GM21526 (cell line): ENCODE results near the gene RNASEH2B.

Experiments
- ATAC-seq: cut with Tn5 transposase; IDR thresholded peaks from one replicate; pipeline ENCODE4 v1.9.1; 2021; ENCODE audit warnings: moderate library complexity; ENCODE audit not compliant: unreplicated experiment, low FRiP score

Gene RNASEH2B, protein sequence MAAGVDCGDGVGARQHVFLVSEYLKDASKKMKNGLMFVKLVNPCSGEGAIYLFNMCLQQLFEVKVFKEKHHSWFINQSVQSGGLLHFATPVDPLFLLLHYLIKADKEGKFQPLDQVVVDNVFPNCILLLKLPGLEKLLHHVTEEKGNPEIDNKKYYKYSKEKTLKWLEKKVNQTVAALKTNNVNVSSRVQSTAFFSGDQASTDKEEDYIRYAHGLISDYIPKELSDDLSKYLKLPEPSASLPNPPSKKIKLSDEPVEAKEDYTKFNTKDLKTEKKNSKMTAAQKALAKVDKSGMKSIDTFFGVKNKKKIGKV

DNA sequence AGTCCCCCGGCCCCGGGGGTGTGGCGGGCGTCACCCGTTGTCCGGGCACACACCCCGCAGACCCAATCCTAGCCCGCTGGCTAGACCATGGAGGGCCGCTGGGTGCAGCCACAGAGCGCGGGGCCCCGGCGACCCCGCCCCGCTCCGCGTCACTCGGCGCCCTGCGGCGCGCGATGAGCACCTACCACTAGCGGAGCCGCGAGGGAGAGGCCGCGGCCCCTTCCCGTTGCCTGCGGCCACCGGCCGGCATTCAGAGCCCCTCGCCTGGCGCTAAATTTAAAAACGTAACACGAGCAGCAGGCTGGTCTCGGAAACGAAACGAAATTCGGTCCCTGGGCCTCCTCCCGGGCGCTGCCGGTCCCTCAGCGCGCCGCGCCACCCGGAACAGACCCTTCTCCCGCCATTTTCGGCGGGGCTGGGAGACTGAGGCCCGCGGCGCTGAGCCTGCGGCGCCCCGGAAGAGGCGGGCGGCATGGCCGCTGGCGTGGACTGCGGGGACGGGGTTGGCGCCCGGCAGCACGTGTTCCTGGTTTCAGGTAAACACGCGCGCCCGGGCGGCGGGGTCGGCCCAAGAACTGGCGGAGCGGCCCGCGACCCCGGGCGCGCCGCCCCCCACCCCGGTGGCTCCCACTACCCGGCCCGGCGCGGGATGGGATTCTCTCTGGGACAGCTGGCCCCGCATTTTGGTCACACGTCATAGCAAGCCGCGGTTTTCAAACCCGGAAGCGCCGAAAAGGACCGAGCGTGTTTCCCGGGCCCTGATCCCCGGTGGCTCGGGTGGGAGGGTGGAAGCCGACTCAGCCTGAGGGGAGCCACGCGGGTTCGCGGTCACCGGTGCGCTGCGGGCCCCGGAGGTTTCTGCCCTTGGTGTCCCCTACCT, at the start of gene RNASEH2B:
Gene RNASEH2B, plus strand, starts transcription at position 187 of the 880 bp plus-strand sequence. Its CDS starts 286 bp downstream, at position 473.
- peak; percentile 65 for ATAC-seq

DNA sequence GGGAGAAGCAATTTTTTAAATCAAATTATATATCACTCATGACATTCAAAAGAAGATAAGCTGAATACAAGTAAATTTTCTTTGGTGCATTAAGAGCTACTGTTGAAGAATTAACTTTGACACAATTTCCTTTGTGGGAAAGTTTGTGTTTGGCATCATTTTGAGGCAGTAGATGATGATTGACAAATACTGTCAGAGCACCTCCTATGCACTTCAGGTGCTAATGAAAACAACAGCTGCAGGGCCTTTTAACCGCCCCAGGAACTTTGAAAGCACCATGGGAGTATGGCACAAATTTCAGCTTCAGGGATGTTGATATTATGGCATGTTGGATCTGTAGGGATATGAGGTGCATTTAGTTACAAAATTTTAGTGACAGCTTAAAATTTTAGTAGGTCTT, 45.1 kb upstream of the RNASEH2B start:
- ATAC-seq, result no peak

DNA sequence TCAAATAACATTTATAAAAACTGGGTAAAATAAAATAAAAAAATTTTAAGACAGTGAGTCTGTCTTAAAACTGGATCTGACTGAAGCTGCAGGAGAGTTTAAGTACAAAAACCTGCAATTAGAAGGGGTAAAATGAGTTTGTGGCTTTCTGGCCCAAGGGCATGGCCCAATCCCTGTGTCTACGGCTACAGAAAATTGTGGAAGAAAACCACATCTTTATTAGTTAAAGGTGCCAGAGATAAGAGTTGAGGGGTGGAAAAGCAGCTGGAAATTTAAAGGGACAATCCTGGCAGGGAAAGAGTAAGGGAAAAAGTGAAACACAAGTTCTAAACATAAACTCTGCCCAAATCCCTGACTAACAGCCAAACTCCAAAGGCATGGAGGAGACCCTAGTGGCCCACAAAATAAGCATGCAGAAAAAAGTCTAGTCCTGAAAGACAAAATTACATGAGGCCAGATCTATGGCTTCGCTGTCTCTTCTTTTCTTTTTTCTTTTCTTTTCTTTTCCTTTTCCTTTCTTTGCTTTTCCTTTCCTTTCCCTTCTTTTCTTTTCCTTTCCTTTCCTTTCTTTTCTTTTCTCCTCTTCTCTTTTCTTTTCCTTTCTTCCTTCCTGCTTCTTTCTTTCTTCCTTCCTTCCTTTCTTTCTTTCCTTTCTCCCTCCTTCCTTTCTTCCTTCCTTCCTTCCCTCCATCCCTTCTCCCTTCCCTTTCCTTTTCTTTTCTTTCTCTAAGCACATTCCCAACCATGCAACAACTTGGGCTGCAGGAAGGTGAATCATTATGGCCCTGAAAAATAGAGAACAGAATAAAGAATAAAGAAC, 42.6 kb upstream of the RNASEH2B start:
- ATAC-seq, result no peak

DNA sequence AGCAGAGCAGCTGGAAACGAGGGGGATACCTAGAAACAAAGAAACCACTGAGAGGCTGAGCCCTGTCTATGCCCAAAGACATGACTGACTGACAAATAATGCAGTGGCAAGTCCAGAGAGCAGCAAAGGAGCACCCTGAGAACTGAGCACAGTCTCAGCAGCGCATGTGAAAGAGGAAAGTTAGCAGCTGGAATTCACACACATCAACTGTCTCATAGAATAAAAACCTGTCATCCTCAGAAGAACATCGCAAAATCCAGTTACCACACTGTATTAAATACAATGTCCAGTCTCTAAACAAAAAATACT, 42.0 kb upstream of the RNASEH2B start:
- ATAC-seq, result no peak

DNA sequence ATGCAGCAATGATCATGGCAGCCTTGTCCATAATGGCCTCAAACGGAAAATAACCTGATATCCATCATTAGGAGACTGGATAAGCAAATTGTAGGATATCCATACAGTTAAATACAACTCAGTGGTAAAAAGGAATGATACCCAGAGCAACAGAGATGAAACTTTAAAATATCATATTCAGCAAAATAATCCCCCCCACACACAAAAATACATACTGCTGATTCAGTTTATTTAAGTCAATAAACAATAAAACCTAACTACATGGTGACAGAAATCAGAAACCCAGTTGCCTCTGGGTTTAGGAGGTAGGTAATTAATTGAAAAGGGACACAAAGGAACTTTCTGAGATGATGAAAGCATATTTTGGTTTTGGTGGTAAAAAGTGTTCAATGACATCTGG, 38.2 kb upstream of the RNASEH2B start:
- no peak for ATAC-seq

DNA sequence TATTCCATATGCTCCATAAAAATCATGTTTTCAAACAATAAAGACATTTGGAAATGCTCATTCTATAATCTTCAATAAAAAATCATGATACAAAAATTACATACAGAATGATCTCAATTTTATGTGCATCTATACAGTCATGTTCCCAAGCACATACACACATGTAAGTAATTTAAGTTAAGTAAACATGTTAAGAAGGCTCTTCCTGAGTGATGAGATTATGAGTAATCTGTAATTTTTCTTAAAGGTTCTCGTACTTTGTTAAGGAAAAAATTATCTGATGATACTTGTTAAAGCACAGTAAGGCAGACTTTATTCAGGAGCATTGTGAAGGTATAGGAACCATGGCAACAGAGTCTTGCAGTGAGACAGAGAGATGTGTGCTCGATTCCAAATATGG, 36.1 kb upstream of the RNASEH2B start:
- ATAC-seq, result no peak

DNA sequence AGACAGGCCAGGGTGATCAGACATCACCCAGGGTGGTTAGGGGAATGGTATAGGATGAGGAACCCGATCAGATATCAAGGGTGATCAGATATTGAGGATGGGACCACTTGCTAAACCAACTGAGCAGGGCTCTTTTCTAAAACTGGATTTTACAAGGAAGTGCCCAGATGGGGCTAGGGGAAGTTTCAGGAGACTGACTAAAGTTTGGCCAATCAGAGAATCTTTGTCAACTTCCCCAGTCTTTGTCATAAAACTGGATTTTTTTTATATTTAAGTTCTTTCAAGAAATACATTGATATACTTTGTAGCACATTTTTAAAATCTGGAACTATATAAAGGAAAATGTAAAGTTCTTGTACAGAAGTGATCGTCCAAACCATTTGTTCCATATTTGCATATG, 35.6 kb upstream of the RNASEH2B start:
- ATAC-seq, result no peak

DNA sequence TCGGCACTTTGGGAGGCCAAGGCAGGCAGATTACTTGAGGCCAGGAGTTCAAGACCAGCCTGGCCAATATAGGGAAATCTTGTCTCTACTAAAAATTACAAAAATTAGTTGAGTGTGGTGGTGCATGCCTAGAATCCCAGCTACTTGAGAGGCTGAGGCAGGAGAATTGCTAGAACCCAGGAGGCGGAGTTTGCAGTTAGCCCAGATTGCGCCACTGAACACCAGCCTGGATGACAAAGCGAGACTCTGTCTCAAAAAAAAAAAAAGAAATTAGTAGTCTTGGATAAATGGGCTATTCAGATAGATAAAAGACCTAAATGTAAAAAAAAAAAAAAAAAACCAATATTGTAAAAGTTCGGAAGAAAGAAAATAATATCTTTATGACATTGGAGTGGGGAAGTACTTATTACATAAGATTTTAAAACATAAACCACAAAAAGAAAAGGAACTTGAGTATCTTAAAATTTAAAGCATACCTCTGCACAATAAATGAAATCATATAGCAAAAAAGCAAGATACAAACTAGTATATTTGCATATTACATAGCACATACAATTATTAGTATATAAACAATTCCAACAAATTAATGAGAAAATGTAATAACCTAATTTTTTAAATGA, 26.7 kb upstream of the RNASEH2B start:
- ATAC-seq, result no peak

DNA sequence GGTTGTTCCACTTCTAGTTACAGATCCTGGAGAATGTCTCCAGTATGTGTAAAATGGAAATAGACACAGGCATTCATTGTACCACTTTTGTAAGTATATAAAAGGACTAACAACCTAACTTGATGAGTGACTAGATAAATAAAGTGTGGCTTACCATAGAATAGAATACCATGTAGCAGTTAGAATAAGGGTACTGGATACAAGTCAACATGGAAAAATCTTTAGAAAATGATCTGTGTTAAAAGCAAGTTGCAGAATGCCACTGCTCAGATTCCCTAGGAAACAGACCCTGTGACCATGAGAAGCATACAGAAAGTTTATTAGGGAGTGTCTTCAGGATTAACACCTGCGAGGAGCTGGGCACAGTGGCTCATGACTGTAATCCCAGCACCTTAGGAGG, 25.9 kb upstream of the RNASEH2B start:
- no peak for ATAC-seq

DNA sequence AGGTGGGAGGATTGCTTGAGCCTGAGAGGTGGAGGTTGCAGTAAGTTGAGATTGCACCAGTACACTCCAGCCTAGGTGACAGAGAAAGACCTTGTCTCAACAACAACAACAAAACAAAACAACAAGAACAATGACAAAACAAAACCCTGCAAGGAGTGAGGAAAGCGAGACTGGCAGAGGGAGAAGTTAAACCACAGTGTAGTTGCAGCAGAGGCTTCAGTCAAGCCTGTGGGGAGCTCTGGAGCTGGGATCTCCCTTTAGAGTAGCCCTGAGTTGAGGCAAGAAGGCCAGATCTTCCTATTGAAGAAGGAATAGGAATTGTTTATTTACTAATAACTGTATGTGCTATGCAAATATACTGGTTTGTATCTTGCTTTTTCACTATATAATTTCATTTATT, 25.3 kb upstream of the RNASEH2B start:
- no peak for ATAC-seq

DNA sequence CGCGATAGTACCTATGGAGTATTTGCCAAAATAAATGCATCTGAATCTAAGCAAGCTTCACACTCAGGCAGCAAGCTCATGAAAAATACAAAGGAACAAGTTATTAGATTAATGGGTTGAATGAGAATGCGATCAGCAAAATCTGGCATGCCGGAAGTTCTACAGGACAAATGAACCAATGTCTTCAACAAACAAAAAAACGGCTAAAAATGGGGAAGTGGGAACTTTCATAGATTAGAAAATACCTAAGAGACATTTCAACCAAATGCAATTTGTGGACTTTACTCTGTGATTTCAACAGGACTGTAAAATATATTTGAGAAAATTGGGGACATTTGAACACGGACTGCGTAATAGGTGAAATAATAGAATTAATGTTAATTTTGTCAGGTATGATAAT, 22.4 kb upstream of the RNASEH2B start:
- ATAC-seq, result no peak

DNA sequence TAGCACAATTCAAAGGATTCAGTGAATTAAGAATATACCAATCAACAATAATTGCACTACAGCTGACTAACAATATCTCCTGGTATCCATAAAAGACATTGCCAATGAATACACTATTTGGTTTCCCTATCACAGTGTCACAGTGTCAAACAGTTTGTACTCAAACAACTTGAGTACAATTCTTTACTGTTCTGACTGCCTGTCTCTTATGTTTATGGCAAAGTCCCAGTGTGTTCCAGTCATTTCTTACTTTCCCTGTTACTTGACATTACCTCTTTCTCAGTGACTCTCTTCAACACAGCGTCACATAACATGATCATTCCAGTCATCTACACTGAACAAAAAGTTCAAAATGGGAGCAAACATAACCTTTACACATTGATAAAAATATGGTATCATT, 21.2 kb upstream of the RNASEH2B start:
- ATAC-seq, result no peak

DNA sequence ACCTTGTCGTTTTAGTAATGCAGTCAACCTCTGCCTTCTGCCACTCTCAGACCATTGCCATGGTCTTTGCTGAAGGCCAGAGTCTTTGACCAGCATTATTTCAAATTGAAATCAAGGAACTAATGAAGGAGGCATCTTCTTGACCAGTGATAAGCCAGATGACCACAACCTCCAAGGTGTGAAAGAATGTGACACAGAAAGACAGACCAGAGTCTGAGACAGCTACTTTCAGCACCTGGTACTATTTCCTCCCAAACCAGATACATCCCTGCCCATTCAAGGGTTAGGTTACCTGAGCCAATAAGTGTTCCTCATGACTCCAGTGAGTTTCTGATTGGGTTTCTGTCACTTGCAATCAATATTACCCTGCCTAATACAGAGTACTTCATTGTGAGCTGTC, 20.3 kb upstream of the RNASEH2B start:
- no peak for ATAC-seq

DNA sequence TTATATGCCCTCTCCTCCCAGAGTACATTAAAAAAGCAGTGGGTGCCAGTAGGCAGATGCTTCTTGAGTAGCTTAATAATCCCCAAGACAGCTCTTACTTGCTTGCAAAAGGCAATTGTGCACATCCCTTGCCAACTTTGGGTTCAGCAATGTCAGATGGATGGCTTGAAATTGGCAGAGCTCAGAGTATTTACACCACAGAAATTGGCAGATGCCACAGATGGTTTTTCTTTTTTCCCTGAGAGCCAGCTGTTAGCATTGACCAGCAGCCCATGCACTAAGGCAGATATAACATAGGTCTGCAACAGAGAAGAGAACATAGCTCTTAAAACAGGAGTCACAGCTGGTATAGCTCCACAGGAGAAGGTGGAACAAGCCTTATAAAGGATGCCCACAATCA, 18.4 kb upstream of the RNASEH2B start:
- ATAC-seq, result no peak

DNA sequence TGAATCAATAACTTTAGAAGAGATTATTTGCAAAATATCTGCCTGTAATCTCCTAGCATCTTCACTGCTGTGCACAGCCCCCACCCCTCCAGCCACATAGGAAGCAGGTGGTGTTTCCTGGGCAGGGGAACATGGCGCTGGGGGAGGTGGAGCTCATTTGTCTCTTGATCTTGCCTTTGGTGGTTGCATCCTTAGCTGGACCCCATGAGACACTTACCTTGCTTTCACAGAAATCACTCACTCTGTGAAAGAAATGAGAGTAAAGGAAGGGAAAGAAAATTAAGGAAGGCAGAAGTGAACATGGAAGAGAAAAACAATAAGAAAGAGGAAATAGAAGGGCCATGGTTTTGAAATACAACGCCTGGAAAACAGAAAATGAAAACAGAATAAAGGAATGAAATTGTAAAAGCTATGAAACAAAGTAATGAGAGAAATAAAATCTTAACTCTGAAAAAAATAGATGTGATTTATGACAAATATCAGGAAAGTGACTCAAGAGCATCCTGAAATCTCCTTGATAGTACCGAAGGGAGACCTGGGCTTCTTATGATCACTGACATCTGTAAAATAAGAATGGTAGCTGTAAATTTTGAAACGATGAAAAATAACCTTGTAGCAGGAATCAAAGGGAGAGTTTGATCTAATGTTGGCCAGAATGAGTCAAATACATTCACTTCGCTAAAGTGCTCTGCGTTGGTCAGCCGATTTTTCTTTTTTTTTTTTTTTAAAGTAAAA, 17.2 kb upstream of the RNASEH2B start:
- no peak for ATAC-seq

DNA sequence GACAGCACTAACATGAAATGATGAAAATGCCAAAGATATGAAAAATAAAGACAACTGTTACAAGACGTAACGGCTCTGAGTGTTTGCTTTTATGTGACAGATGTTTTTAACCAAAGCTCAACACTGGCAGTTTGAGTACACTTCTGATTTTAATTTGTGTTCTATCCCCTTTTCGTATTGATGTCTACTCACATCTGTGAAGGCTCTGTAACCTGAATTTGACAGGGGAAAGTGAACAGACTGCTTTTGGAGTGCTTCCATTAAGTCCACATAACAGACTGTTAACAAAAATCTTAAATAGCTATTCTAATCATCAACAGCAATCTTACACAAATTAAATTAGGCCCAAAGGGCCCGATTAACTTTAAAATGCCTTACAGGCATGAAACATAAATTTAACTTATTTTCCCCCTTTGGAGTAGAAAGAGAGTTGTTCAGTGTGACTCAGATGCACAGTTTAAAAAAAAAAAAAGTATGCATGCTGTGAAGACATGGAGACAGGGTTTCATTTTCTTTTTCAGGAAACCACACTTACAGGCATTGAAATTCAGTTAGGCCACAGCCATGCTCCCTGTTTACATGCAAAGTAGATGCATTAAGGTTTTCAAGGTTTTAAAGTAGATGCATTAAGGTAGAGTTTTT, 16.3 kb upstream of the RNASEH2B start:
- ATAC-seq, result peak; percentile 80

DNA sequence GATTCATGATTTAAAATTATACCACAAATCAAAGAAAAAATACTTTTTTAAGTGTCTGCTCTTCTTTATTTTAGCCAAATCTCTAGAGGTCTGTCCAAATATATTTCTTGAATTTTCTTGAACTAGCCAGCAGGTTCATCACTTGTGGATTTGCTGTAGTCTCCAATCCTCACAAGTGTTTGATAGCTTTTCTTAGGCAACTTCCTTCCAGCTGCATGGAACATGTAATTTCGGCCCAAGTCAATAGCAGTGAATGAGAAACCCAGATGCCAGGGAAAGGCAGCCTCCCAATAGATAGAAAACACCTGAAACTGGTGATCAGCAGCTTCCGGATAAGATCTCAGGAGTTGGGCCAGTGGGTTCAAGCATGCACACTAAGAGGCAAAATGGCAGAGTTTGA, 15.6 kb upstream of the RNASEH2B start:
- ATAC-seq, result no peak

DNA sequence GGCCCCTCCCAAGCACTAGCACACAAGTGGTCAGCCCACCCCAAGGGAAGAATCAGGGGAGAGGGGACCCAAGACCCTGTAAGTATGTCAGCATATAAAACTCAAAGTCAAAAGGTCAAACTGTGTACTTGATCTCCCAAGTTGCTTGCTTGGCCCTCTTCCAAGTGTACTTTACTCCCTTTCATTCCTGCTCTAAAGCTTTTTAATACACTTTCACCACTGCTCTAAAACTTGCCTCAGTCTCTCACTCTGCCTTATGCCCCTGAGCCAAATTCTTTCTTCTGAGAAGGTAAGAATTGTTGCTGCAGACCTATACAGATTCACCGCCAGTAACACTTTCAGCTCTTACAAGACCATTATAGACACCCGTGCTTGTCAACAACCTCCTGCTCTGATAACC, 15.1 kb upstream of the RNASEH2B start:
- ATAC-seq, result no peak

DNA sequence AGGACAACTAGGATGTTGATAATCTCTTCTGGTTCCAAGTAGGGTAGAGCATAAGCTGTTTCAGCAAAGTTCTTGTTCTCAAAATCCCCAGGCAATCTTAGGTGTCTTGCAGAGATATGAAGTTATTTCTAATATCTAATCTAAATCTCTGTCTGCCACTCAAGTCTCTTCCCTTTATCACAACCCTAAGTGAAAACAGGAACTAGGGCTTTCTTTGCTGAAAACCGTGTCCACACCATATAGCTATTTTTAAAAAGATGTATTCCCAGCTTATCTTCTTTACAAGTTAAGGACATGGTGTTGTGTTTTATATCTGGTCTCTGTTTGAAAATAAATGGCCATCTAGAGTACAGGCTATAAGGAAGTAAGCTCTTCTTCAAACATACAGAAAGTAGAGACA, 11.3 kb upstream of the RNASEH2B start:
- ATAC-seq, result no peak

DNA sequence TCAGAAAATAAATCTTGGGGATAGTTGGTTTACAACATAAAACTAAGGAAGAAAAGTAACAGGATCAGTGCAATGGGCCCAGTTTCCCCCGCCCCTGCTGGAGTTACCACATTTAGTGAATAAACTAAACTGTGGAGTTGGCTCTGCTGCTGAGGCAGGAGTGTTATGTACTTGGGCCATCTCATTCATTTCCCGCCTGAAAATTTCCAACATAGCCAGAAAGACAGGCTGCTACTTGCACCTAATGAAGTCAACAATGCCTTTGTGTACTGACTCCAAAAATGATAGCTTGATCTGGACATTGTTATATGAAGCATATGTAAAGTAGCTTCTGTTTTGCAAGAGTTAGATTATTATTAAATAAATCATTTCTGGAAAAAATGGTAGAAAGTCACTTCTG, 7.9 kb upstream of the RNASEH2B start:
- no peak for ATAC-seq
